IMR-90 (cell line): ENCODE results near the gene ADAMTS16. TPM values are rescaled to one million over a fixed set of nuclear protein-coding genes. Genes with fewer than 3 reads are reported as not detected.

ENCODE experiments used
- ATAC-seq: fragments of 200-7000 bp; cut with Tn5 transposase; 2 replicates; pipeline ENCODE4 v1.9.1; 2020; ENCODE audit warnings: low read depth, mild to moderate bottlenecking, moderate library complexity
- BruUV-seq: library from RNA; stranded (reverse); fragments of 400-500 nt; replicated peaks from 2 replicates; lab custom pipeline; 2021; lab: Mats Ljungman, UMichigan
- CTCF ChIA-PET: fragments of 300-600 bp; formaldehyde crosslinking; extraction: SDS; loops from one replicate; lab custom pipeline; 2021; ENCODE audit warnings: antibody characterized with exemption; lab: Yijun Ruan, JAX
- POLR2A ChIA-PET: fragments of 300-600 bp; sonication (Branson Sonifier 250); formaldehyde crosslinking; loops from one replicate; lab custom pipeline; 2022; ENCODE audit warnings: antibody characterized with exemption; ENCODE audit not compliant: unreplicated experiment; lab: Charles Lee
- DNase-seq: peaks from one replicate; pipeline ENCODE4 v3.0.0; 2013
- H2AFZ ChIP-seq: replicated peaks from 2 replicates; pipeline ENCODE3; 2013; ENCODE audit warnings: low read length, mild to moderate bottlenecking; ENCODE audit not compliant: poor library complexity
- H2AK5ac ChIP-seq: 2 replicates; pipeline ENCODE4 v1.6.1; 2013; ENCODE audit warnings: low read depth, low read length, inconsistent platforms
- H2AK9ac ChIP-seq: replicated peaks from 2 replicates; pipeline ENCODE3; 2013; ENCODE audit warnings: mild to moderate bottlenecking, low read depth, low read length, moderate library complexity; ENCODE audit not compliant: poor library complexity
- H2BK120ac ChIP-seq: 2 replicates; pipeline ENCODE4 v1.6.1; 2013; ENCODE audit warnings: low read depth, low read length, inconsistent platforms
- H2BK15ac ChIP-seq: 3 replicates; pipeline ENCODE4 v1.6.1; 2013; ENCODE audit warnings: low read depth, low read length, inconsistent platforms
- H2BK20ac ChIP-seq: 2 replicates; pipeline ENCODE4 v1.6.1; 2013; ENCODE audit warnings: low read depth, mild to moderate bottlenecking, inconsistent platforms, low read length, moderate library complexity
- H2BK5ac ChIP-seq: 2 replicates; pipeline ENCODE4 v1.6.1; 2013; ENCODE audit warnings: mild to moderate bottlenecking, low read depth, low read length, inconsistent platforms; ENCODE audit not compliant: poor library complexity, severe bottlenecking
- H3K14ac ChIP-seq: replicated peaks from 2 replicates; pipeline ENCODE4 v1.6.1; 2013; ENCODE audit warnings: low read depth, low read length, inconsistent platforms
- H3K18ac ChIP-seq: 2 replicates; pipeline ENCODE4 v1.6.1; 2013; ENCODE audit warnings: low read depth, low read length, control low read depth
- H3K23ac ChIP-seq: 2 replicates; pipeline ENCODE4 v1.6.1; 2013; ENCODE audit warnings: low read depth, low read length, inconsistent platforms
- H3K27ac ChIP-seq: 2 replicates; pipeline ENCODE4 v1.5.1; 2013; ENCODE audit warnings: mild to moderate bottlenecking, control low read depth, low read length; ENCODE audit not compliant: insufficient read depth
- H3K27me3 ChIP-seq: 2 replicates; pipeline ENCODE4 v1.6.1; 2013; ENCODE audit warnings: low read length; ENCODE audit not compliant: control insufficient read depth, insufficient read depth
- H3K36me3 ChIP-seq: 2 replicates; pipeline ENCODE4 v1.6.1; 2013; ENCODE audit warnings: low read length, mixed read lengths; ENCODE audit not compliant: control insufficient read depth, insufficient read depth
- H3K4ac ChIP-seq: 2 replicates; pipeline ENCODE4 v1.6.1; 2013; ENCODE audit warnings: low read depth, low read length, inconsistent platforms
- H3K4me1 ChIP-seq: 2 replicates; pipeline ENCODE4 v1.6.1; 2013; ENCODE audit warnings: low read length, mixed read lengths; ENCODE audit not compliant: control insufficient read depth, insufficient read depth
- H3K4me2 ChIP-seq: 2 replicates; pipeline ENCODE4 v1.6.1; 2013; ENCODE audit warnings: low read depth, mild to moderate bottlenecking, control low read depth, low read length, moderate library complexity
- H3K4me3 ChIP-seq: 2 replicates; pipeline ENCODE4 v1.5.1; 2013; ENCODE audit warnings: low read depth, mild to moderate bottlenecking, control low read depth, low read length, moderate library complexity; ENCODE audit not compliant: insufficient read depth
- H3K56ac ChIP-seq: 2 replicates; pipeline ENCODE4 v1.6.1; 2013; ENCODE audit warnings: low read length, inconsistent platforms; ENCODE audit not compliant: insufficient read depth; ENCODE audit errors: extremely low read depth
- H3K79me1 ChIP-seq, 2 experiments: 2 replicates each; pipeline ENCODE4 v1.6.1; 2013; ENCODE audit warnings: low read length in 2 of 2, inconsistent platforms in 1 of 2, low read depth in 1 of 2
- H3K9ac ChIP-seq: 2 replicates; pipeline ENCODE4 v1.6.1; 2013; ENCODE audit warnings: low read depth, low read length, control low read depth
- H3K9me1 ChIP-seq: 2 replicates; pipeline ENCODE4 v1.6.1; 2013; ENCODE audit warnings: low read length, inconsistent platforms; ENCODE audit not compliant: insufficient read depth
- H3K9me3 ChIP-seq: 2 replicates; pipeline ENCODE4 v1.6.1; 2013; ENCODE audit warnings: low read length; ENCODE audit not compliant: control insufficient read depth, insufficient read depth
- H4K20me1 ChIP-seq: 2 replicates; pipeline ENCODE4 v1.6.1; 2013; ENCODE audit warnings: low read length, inconsistent platforms; ENCODE audit not compliant: insufficient read depth
- H4K5ac ChIP-seq: 2 replicates; pipeline ENCODE4 v1.6.1; 2013; ENCODE audit warnings: mild to moderate bottlenecking, low read depth, low read length, control low read depth
- H4K8ac ChIP-seq, 2 experiments: 2 replicates each; pipeline ENCODE4 v1.6.1; 2013; ENCODE audit warnings: low read depth in 2 of 2, low read length in 2 of 2, control low read depth in 1 of 2, inconsistent platforms in 1 of 2
- H4K91ac ChIP-seq: 2 replicates; pipeline ENCODE4 v1.6.1; 2013; ENCODE audit warnings: low read depth, low read length, inconsistent platforms; ENCODE audit not compliant: insufficient read depth
- BHLHE40 ChIP-seq: fragments of 150-350 bp; IDR thresholded peaks from 2 replicates; pipeline ENCODE4 v1.6.1; 2016; ENCODE audit warnings: mild to moderate bottlenecking, low read depth, low read length
- CEBPB ChIP-seq: IDR thresholded peaks from 2 replicates; pipeline ENCODE4 v1.6.1; 2012; ENCODE audit warnings: low read depth, low read length, improper control_type of control experiment
- FOS ChIP-seq: fragments of 150-350 bp; IDR thresholded peaks from 2 replicates; pipeline ENCODE4 v1.6.1; 2016; ENCODE audit warnings: low read depth, low read length
- MAFK ChIP-seq: IDR thresholded peaks from 2 replicates; pipeline ENCODE4 v1.6.1; 2012; ENCODE audit warnings: low read depth, low read length, improper control_type of control experiment
- MAZ ChIP-seq: IDR thresholded peaks from 2 replicates; pipeline ENCODE4 v1.6.1; 2012; ENCODE audit warnings: low read depth, mild to moderate bottlenecking, low read length, improper control_type of control experiment, moderate library complexity, borderline replicate concordance
- RCOR1 ChIP-seq: IDR thresholded peaks from 2 replicates; pipeline ENCODE4 v1.6.1; 2012; ENCODE audit warnings: mild to moderate bottlenecking, low read length, improper control_type of control experiment; ENCODE audit not compliant: insufficient replicate concordance
- WGBS, 2 experiments: methylation state at CpG; one replicate each; pipeline versions ENCODE4 v1.1.5 to v1.1.7; 2013; ENCODE audit warnings: missing lambda C conversion rate in 2 of 2; ENCODE audit not compliant: insufficient read length in 1 of 2; ENCODE audit errors: extremely low coverage in 2 of 2; 5-methylcytosine and 5-hydroxymethylcytosine counted together
- dilution Hi-C: fragments of 300-500 bp; cut with HindIII; formaldehyde crosslinking; loops from one replicate; pipeline ENCODE4 v1.14.3; 2018; ENCODE audit warnings: low sequenced_read_pairs; ENCODE audit not compliant: unreplicated experiment
- in situ Hi-C: fragments of 300-500 bp; cut with MboI; formaldehyde crosslinking; loops from 3 replicates; pipeline ENCODE4 v1.14.3; 2019; ENCODE audit warnings: low sequenced_read_pairs, inconsistent platforms, mixed read lengths
- intact Hi-C: fragments of 100-400 bp; cut with micrococcal nuclease; formaldehyde crosslinking; loops from 2 replicates; pipeline ENCODE4 v1.10.0; 2022
- polyA plus RNA-seq, 3 experiments: library from polyadenylated mRNA; depleted of rRNA; stranded (reverse); fragments of >200 nt; gene quantifications; 2 replicates each; pipeline ENCODE4 v1.2.3, GENCODE V29; 2012; ENCODE audit warnings: low replicate concordance in 1 of 3
- total RNA-seq: library from RNA; depleted of rRNA; stranded (reverse); fragments of >200 nt; gene quantifications from 2 replicates; pipeline ENCODE4 v1.2.3, GENCODE V29; 2012
- TF ChIP-seq, protein P1 (sequence below): fragments of 150-350 bp; IDR thresholded peaks from 2 replicates; pipeline ENCODE4 v1.6.1; 2017; ENCODE audit warnings: mild to moderate bottlenecking, antibody characterized with exemption, low read length, low read depth

The ADAMTS16 gene
- total and polyA plus RNA-seq, 2 of the 4 experiments (the other 2 are of a cell fraction), result 0.09 to 0.18 TPM

GRCh38 chr5:5234912-5235311 is 94.8 kb downstream of the ADAMTS16 start:
- Histone ChIP-seq H4K5ac (no peak overlapping the region), H2BK15ac (no peak overlapping the region), H3K79me1 (no peaks in the 10 kb centered on the region), H4K20me1 (no peaks in the 10 kb centered on the region), H3K36me3 (no peaks in the 10 kb centered on the region), H2BK20ac (no peak overlapping the region), H3K18ac (no peak overlapping the region), H3K9ac (no peak overlapping the region), H3K4me3 (no peak overlapping the region), H4K8ac (no peak overlapping the region), H2BK5ac (no peak overlapping the region), H2AFZ (no peak overlapping the region), H4K91ac (no peak overlapping the region), H3K4me2 (no peak overlapping the region), H3K4me1 (no peaks in the 10 kb centered on the region), H2BK120ac (no peak overlapping the region), H2AK9ac (no peak overlapping the region), H3K9me1 (no peaks in the 10 kb centered on the region), H3K56ac (no peak overlapping the region), H3K4ac (no peak overlapping the region), H3K27me3 (no peaks in the 10 kb centered on the region), H3K23ac (no peak overlapping the region), H3K27ac (no peak overlapping the region), H3K9me3 (peaks cover 15% of the 10 kb centered on the region), H2AK5ac (no peak overlapping the region), H3K14ac (no peak overlapping the region)
- BruUV-seq, result no TSS peak
- intact Hi-C loops, result no loop called here
- dilution Hi-C loops, result no loop called here
- ChIA-PET POLR2A (no interaction called here), CTCF (no interaction called here)
- no peak for DNase-seq
- TF ChIP-seq MAZ (no peak), BHLHE40 (no peak), FOS (no peak), MAFK (no peak), RCOR1 (no peak), CEBPB (no peak)
- TF ChIP-seq, protein P1, sequence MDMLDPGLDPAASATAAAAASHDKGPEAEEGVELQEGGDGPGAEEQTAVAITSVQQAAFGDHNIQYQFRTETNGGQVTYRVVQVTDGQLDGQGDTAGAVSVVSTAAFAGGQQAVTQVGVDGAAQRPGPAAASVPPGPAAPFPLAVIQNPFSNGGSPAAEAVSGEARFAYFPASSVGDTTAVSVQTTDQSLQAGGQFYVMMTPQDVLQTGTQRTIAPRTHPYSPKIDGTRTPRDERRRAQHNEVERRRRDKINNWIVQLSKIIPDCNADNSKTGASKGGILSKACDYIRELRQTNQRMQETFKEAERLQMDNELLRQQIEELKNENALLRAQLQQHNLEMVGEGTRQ, result no peak
- WGBS, 2 experiments, result no CpG with 5 or more reads among the region's 11 CpGs
- in situ Hi-C loops, result no loop called here
- ATAC-seq, result no peak
